GM12878 (cell line): ENCODE results near the gene CCZ1B. TPM values are rescaled to one million over a fixed set of nuclear protein-coding genes. Genes with fewer than 3 reads are reported as not detected.
"Not testable (repeated sequence)": the region's sequence is repeated elsewhere in the genome, so short reads cannot be mapped to it uniquely, and the experiment has no call there.

Experiments
- ATAC-seq: fragments of 200-7000 bp; cut with Tn5 transposase; 3 replicates; pipeline ENCODE4 v1.9.1; 2020; ENCODE audit warnings: mild to moderate bottlenecking, moderate library complexity
- BruUV-seq: library from RNA; stranded (reverse); fragments of 400-500 nt; replicated peaks from 2 replicates; lab custom pipeline; 2021; lab: Mats Ljungman, UMichigan
- CTCF ChIA-PET: fragments of 300-600 bp; sonication (Branson Sonifier 250); formaldehyde crosslinking; extraction: SDS; loops from one replicate; lab custom pipeline; 2021; ENCODE audit warnings: inconsistent platforms; lab: Yijun Ruan, JAX
- POLR2A ChIA-PET: fragments of 350-600 bp; formaldehyde crosslinking; extraction: SDS; loops from one replicate; lab custom pipeline; 2021; ENCODE audit warnings: inconsistent platforms; lab: Charles Lee
- RAD21 ChIA-PET: fragments of 300-600 bp; sonication (Branson Sonifier 250); formaldehyde crosslinking; loops from one replicate; lab custom pipeline; 2023; ENCODE audit warnings: antibody characterized with exemption; ENCODE audit not compliant: unreplicated experiment; lab: Charles Lee
- SMC1A ChIA-PET: fragments of 300-600 bp; sonication (Branson Sonifier 250); formaldehyde crosslinking; loops from one replicate; lab custom pipeline; 2023; ENCODE audit not compliant: unreplicated experiment, uncharacterized antibody; lab: Charles Lee
- DNase-seq: peaks from one replicate; pipeline ENCODE4 v3.0.0-alpha.2; 2011; ENCODE audit warnings: low read depth, low spot score
- FAIRE-seq: peaks from 3 replicates; lab custom pipeline; 2011; peaks lifted over from hg19 to GRCh38; lab: Jason Lieb, UNC
- H2AFZ ChIP-seq: 2 replicates; pipeline ENCODE4 v1.6.0; 2011; ENCODE audit warnings: low read depth, low read length, control low read depth; ENCODE audit not compliant: control insufficient read depth
- H3K27ac ChIP-seq: 2 replicates; pipeline ENCODE4 v1.5.1; 2011; ENCODE audit warnings: control low read depth; ENCODE audit not compliant: control insufficient read depth, insufficient read depth
- H3K27me3 ChIP-seq, 2 experiments: replicated peaks in 1 of 2; 2 replicates each; pipeline versions ENCODE4 v1.6.0 to v1.6.1; 2011; ENCODE audit warnings: low read length in 1 of 2; ENCODE audit not compliant: control insufficient read depth in 2 of 2, insufficient read depth in 2 of 2
- H3K36me3 ChIP-seq, 2 experiments: 2 replicates each; pipeline ENCODE4 v1.5.1; 2011; ENCODE audit warnings: low read length in 1 of 2; ENCODE audit not compliant: control insufficient read depth in 2 of 2, insufficient read depth in 2 of 2
- H3K4me1 ChIP-seq: 2 replicates; pipeline ENCODE4 v1.6.1; 2011; ENCODE audit warnings: mild to moderate bottlenecking, low read length, moderate library complexity, mixed read lengths; ENCODE audit not compliant: control insufficient read depth, insufficient read depth
- H3K4me2 ChIP-seq: 2 replicates; pipeline ENCODE4 v1.6.0; 2011; ENCODE audit warnings: control low read depth; ENCODE audit not compliant: control insufficient read depth, insufficient read depth
- H3K4me3 ChIP-seq: fragments of 200-600 bp; sonication (generic); 2 replicates; pipeline ENCODE4 v1.5.1; 2016
- H3K79me2 ChIP-seq: 2 replicates; pipeline ENCODE4 v1.6.0; 2011; ENCODE audit warnings: low read length; ENCODE audit not compliant: control insufficient read depth, insufficient read depth
- H3K9ac ChIP-seq: 2 replicates; pipeline ENCODE4 v1.8.0; 2011; ENCODE audit warnings: low read length, control low read depth, mixed read lengths; ENCODE audit not compliant: control insufficient read depth, insufficient read depth
- H3K9me3 ChIP-seq: replicated peaks from 3 replicates; pipeline ENCODE4 v1.5.1; 2011; ENCODE audit warnings: mild to moderate bottlenecking, low read length; ENCODE audit not compliant: control insufficient read depth, insufficient read depth
- H4K20me1 ChIP-seq: 2 replicates; pipeline ENCODE4 v1.6.0; 2011; ENCODE audit not compliant: control insufficient read depth, insufficient read depth
- WGBS: methylation state at CpG from one replicate; pipeline ENCODE4 v1.1.6; 2016; ENCODE audit warnings: low lambda C conversion rate; ENCODE audit not compliant: insufficient replicate concordance, insufficient coverage; ENCODE audit errors: missing lambda C conversion rate; 5-methylcytosine and 5-hydroxymethylcytosine counted together
- in situ Hi-C: fragments of 300-500 bp; cut with MboI; formaldehyde crosslinking; loops from 9 replicates; pipeline ENCODE4 v1.14.3; 2018; ENCODE audit warnings: mixed read lengths
- intact Hi-C: fragments of 100-400 bp; cut with micrococcal nuclease; formaldehyde crosslinking; loops from one replicate; pipeline ENCODE4 v1.14.2; 2022; ENCODE audit not compliant: unreplicated experiment
- polyA plus RNA-seq, 11 experiments: library from polyadenylated mRNA; depleted of rRNA in 4 of 11; unstranded in 6 of 11; stranded (reverse) in 5 of 11; fragments of >200 nt; fragmentation: Nextera tagmentation in 4 of 11; fragmentation: Illumina TruSeq in 1 of 11; extraction: Ambion mirVana in 4 of 11; extraction: Trizol in 1 of 11; gene quantifications; 1 replicate in 1 of 11; 2 replicates in 10 of 11; pipeline versions ENCODE4 v1.2.1 to v1.2.3, GENCODE V29; 2011 to 2016; ENCODE audit warnings: inconsistent platforms in 2 of 11, missing spikeins in 2 of 11, low read depth in 1 of 11
- total RNA-seq, 4 experiments: library from RNA; depleted of rRNA in 3 of 4; stranded (reverse); fragments of >200 nt in 3 of 4; fragmentation: Illumina TruSeq in 1 of 4; extraction: Trizol in 1 of 4; gene quantifications; 2 replicates each; pipeline versions ENCODE4 v1.2.1 to v1.2.3, GENCODE V29; 2013 to 2021

The CCZ1B gene
- total and polyA plus RNA-seq, 10 of the 15 experiments (the other 5 are each of a cell fraction or from before 2014, with no cell fraction given), result 18.0 to 91.6 (median 35.2) TPM

GRCh38 chr7:6815470-6815869, 10.6 kb downstream of the CCZ1B start:
- ATAC-seq, BruUV-seq, H3K9ac ChIP-seq, intact Hi-C loops, POLR2A ChIA-PET, in situ Hi-C loops, H3K36me3 ChIP-seq, H3K4me3 ChIP-seq, H3K27me3 ChIP-seq, H3K9me3 ChIP-seq, DNase-seq, H3K79me2 ChIP-seq, H3K4me1 ChIP-seq, H4K20me1 ChIP-seq, CTCF ChIA-PET, H2AFZ ChIP-seq, RAD21 ChIA-PET, H3K27ac ChIP-seq, H3K4me2 ChIP-seq, SMC1A ChIA-PET: not testable (repeated sequence)
- FAIRE-seq, result peak; percentile 88
- WGBS, result 96% methylated on average over 7 of the region's 7 CpGs

GRCh38 chr7:6813011-6813410, 13.1 kb downstream of the CCZ1B start:
- H3K36me3 ChIP-seq, H3K9me3 ChIP-seq, BruUV-seq, H3K4me3 ChIP-seq, DNase-seq, H3K27me3 ChIP-seq, CTCF ChIA-PET, POLR2A ChIA-PET, H3K27ac ChIP-seq, H3K9ac ChIP-seq, H4K20me1 ChIP-seq, RAD21 ChIA-PET, H2AFZ ChIP-seq, H3K79me2 ChIP-seq, SMC1A ChIA-PET, intact Hi-C loops, H3K4me2 ChIP-seq, H3K4me1 ChIP-seq, ATAC-seq, in situ Hi-C loops, FAIRE-seq: not testable (repeated sequence)
- 85% methylated on average over 1 of the region's 2 CpGs for WGBS

- H3K27me3 ChIP-seq, H3K4me3 ChIP-seq, ATAC-seq, H3K9me3 ChIP-seq, DNase-seq, CTCF ChIA-PET, BruUV-seq, H3K27ac ChIP-seq, H3K4me1 ChIP-seq, H3K4me2 ChIP-seq, H3K79me2 ChIP-seq, SMC1A ChIA-PET, H2AFZ ChIP-seq, RAD21 ChIA-PET, intact Hi-C loops, POLR2A ChIA-PET, in situ Hi-C loops, H3K36me3 ChIP-seq, H3K9ac ChIP-seq, H4K20me1 ChIP-seq, FAIRE-seq: not testable (repeated sequence)
- WGBS, result 78% methylated on average over 2 of the region's 6 CpGs
These were observed 18.1 kb downstream of the CCZ1B start for GRCh38 chr7:6807959-6808358.

GRCh38 chr7:6807393-6807918, 18.6 kb downstream of the CCZ1B start:
- H3K4me1 ChIP-seq, H3K27me3 ChIP-seq, H3K79me2 ChIP-seq, H2AFZ ChIP-seq, DNase-seq, CTCF ChIA-PET, in situ Hi-C loops, H3K9ac ChIP-seq, H3K4me2 ChIP-seq, H3K4me3 ChIP-seq, RAD21 ChIA-PET, POLR2A ChIA-PET, H3K36me3 ChIP-seq, BruUV-seq, H3K9me3 ChIP-seq, ATAC-seq, H3K27ac ChIP-seq, FAIRE-seq, SMC1A ChIA-PET, intact Hi-C loops, H4K20me1 ChIP-seq: not testable (repeated sequence)
- WGBS, result 94% methylated on average over 2 of the region's 4 CpGs
